Omental fat pad (tissue), 4 donors: ENCODE results near the gene DYRK1A. TPM values are rescaled to one million over a fixed set of nuclear protein-coding genes. Genes with fewer than 3 reads are reported as not detected.

ENCODE experiments used
- ATAC-seq: fragments of 150-250 bp; one replicate; pipeline ENCODE4 v1.9.1; 2016; ENCODE audit warnings: mild to moderate bottlenecking, moderate library complexity; ENCODE audit not compliant: low FRiP score
- DNase-seq: peaks from one replicate; pipeline ENCODE4 v3.0.0-alpha.2; 2019; ENCODE audit warnings: low spot score
- total RNA-seq, 4 donors: library from RNA; depleted of rRNA; stranded (reverse); fragments of >200 nt; gene quantifications; one replicate each; pipeline ENCODE4 v1.1.0, GENCODE V29; 2016
- TF ChIP-seq, protein P1 (sequence below), 3 donors: fragments of 450-650 bp; IDR thresholded peaks; one replicate each; pipeline ENCODE4 v1.5.1; 2016 to 2017; ENCODE audit warnings: antibody characterized with exemption in 3 of 3, mild to moderate bottlenecking in 3 of 3, moderate library complexity in 2 of 3

Gene DYRK1A
- total RNA-seq, 4 donors from 2014 or later, result 50.7 to 82.3 (median 72.3) TPM

DNA sequence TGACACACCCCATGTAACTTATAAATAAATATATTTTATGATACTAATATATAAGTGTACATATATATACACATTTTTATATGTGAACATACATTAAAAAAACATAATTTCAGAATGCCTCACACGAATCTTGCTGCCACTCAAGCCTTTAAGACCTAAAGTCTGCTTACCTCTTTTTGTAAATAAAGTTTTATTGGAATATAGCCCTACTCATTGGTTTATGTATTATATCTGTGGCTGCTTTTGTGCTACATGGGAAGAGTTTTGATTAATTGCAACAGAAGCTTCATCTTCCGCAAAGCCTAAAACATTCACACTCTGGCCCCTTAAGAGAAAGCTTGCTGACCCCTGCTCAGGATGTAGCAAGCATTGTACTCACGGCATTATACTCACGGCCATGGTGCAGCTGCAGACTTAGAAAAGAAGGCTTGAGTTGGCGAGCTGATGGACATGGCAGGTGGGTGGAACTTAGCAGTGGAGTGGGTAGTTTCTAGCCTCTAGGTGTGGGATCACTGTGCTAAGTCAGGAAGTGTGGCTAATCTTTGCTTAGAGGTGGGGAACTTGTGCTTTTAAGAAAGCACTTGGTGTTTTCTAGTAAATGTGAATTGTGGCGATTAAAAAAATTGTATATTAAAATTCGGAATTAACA lies 80.8 kb downstream of the DYRK1A start:
- TF ChIP-seq, protein P1, sequence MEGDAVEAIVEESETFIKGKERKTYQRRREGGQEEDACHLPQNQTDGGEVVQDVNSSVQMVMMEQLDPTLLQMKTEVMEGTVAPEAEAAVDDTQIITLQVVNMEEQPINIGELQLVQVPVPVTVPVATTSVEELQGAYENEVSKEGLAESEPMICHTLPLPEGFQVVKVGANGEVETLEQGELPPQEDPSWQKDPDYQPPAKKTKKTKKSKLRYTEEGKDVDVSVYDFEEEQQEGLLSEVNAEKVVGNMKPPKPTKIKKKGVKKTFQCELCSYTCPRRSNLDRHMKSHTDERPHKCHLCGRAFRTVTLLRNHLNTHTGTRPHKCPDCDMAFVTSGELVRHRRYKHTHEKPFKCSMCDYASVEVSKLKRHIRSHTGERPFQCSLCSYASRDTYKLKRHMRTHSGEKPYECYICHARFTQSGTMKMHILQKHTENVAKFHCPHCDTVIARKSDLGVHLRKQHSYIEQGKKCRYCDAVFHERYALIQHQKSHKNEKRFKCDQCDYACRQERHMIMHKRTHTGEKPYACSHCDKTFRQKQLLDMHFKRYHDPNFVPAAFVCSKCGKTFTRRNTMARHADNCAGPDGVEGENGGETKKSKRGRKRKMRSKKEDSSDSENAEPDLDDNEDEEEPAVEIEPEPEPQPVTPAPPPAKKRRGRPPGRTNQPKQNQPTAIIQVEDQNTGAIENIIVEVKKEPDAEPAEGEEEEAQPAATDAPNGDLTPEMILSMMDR (IDR thresholded peaks at IDR 0.05), result no peak
- DNase-seq (no peak), ATAC-seq (no peak)

DNA sequence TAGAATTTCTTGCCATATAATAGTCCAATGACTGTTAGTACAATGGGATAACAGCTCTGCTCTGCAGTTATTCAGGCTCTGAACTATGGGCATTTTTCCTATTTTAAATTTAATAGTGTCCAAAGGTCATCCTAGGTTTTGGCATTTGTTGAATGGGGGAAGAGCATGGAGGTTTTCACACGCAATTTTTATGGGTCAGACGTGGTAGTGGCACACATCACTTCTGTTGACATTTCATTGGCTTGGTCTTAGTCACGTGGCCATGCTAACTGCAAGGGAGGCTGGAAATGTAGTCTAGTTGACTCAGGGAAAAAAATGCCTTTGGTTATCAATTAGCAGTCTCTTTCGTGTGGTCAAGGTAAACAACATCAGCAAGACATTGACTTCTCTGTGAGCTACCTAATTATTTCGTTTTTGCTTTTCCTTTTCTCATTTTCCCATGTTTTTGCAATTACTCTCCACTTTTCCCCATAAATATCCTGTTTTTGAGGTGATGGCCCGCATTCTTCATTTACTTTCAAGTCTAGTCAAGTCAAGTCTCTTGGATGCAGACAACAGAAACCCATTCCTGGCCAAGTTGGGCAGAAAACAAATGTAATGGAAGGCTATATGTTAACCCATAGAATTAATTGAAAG lies 82.8 kb downstream of the DYRK1A start:
- TF ChIP-seq, protein P1 (IDR thresholded peaks at IDR 0.05), result no peak
- no peak for ATAC-seq
- DNase-seq, result no peak

- DNase-seq, result no peak
- TF ChIP-seq, protein P1 (IDR thresholded peaks at IDR 0.05), result no peak
- no peak for ATAC-seq
These were observed 83.9 kb downstream of the DYRK1A start for GRCh38 chr21:37450445-37450941.

- TF ChIP-seq, protein P1 (IDR thresholded peaks at IDR 0.05), result no peak
- no peak for ATAC-seq
- no peak for DNase-seq
These were observed 84.9 kb downstream of the DYRK1A start for GRCh38 chr21:37451446-37451845.

DNA sequence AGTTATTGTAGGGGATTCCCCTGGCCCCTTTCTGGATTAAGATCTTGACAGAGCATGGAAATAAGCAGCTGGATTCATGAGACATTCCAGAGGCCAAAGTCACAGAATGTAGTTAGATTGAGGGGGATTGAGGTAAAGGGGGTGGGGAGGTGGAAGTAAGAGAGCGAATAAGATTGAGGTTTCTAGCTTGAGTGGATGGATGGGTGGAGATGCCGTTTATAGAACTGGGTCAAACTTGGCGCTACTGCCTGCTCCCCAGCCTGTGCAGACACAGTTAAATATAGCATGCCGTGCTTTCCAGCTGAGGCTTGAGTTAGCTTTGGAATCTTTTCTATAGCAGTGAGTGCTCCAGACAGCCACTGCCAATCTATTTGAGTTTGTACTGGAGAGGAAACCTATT lies 85.7 kb downstream of the DYRK1A start:
- ATAC-seq, result peak; percentile 34
- TF ChIP-seq, protein P1 (IDR thresholded peaks at IDR 0.05), result no peak
- DNase-seq, result no peak

- DNase-seq, result no peak
- TF ChIP-seq, protein P1 (IDR thresholded peaks at IDR 0.05), result no peak
- no peak for ATAC-seq
These were observed 86.8 kb downstream of the DYRK1A start for GRCh38 chr21:37453350-37453749.
